ENCODE measurements around the gene METTL1. TPM values are rescaled to one million over a fixed set of nuclear protein-coding genes. Genes with fewer than 3 reads are reported as not detected.

METTL1 gene
- total RNA-seq, 1 donor from 2014 or later: 26.8 TPM

DNA sequence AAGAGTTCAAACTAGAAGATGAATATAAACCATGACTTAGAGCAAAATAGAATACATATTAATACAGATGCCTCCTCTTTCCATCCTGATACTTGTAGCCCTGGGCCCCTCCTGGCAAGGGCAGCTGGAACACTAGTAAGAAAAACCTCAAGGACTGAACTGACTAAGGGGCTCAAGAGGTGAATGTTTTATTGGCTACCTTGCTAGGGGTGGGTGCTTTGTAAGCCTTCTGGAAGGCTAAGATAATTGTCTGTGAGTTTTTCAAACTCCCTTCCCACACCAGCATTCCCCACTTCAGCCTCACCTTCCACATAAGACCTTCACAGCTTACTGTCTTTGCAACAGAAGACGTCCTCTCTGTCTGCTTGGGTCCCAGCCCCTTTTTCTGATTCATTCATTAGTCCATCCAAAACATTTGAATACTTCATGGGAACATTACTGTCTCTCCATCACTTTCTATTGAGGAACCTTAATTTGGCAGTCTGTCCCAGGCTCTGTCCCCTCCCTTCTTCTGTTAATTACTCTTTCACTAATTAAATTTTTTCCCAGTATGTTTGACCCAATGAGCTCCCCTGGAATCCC, 18.1 kb downstream of the METTL1 start:
- H3K9me3 Mint-ChIP-seq (ENCODE audit: low read depth): no peaks in the 10 kb centered on the region
- TF ChIP-seq, protein P1, sequence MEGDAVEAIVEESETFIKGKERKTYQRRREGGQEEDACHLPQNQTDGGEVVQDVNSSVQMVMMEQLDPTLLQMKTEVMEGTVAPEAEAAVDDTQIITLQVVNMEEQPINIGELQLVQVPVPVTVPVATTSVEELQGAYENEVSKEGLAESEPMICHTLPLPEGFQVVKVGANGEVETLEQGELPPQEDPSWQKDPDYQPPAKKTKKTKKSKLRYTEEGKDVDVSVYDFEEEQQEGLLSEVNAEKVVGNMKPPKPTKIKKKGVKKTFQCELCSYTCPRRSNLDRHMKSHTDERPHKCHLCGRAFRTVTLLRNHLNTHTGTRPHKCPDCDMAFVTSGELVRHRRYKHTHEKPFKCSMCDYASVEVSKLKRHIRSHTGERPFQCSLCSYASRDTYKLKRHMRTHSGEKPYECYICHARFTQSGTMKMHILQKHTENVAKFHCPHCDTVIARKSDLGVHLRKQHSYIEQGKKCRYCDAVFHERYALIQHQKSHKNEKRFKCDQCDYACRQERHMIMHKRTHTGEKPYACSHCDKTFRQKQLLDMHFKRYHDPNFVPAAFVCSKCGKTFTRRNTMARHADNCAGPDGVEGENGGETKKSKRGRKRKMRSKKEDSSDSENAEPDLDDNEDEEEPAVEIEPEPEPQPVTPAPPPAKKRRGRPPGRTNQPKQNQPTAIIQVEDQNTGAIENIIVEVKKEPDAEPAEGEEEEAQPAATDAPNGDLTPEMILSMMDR (IDR thresholded peaks at IDR 0.05): no peak
- no peak for DNase-seq (ENCODE audit: low spot score)
- H3K4me3 Mint-ChIP-seq (ENCODE audit: unreplicated experiment): peak overlapping the region; percentile 88
- peaks cover 18% of the 10 kb centered on the region for H3K36me3 Mint-ChIP-seq (ENCODE audit: low read depth)
- no peaks in the 10 kb centered on the region for H3K27me3 Mint-ChIP-seq (ENCODE audit: low read depth)
- H3K4me1 Mint-ChIP-seq (ENCODE audit: low read depth): peaks cover 44% of the 10 kb centered on the region
- H3K27ac Mint-ChIP-seq (ENCODE audit: unreplicated experiment): peak overlapping the region; percentile 72

DNA sequence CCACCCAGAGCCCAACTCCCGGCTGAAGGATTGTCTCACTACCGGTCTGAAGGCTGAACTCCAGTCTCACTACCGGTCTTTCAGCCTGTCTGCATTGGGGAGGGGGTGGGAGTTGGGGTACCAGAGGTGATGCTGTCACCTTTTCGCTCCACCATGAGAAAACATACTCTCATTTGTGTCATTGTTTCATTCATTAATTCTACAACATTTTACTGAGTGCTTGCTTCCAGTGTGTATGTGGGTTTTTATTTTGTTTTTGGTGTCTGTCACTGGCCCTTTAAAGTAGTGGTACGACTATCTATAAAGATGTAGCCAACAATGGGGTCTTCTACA, 19.3 kb downstream of the METTL1 start:
- Mint-ChIP-seq H3K27me3 (ENCODE audit: low read depth) (no peaks in the 10 kb centered on the region), H3K9me3 (ENCODE audit: low read depth) (no peaks in the 10 kb centered on the region)

DNA sequence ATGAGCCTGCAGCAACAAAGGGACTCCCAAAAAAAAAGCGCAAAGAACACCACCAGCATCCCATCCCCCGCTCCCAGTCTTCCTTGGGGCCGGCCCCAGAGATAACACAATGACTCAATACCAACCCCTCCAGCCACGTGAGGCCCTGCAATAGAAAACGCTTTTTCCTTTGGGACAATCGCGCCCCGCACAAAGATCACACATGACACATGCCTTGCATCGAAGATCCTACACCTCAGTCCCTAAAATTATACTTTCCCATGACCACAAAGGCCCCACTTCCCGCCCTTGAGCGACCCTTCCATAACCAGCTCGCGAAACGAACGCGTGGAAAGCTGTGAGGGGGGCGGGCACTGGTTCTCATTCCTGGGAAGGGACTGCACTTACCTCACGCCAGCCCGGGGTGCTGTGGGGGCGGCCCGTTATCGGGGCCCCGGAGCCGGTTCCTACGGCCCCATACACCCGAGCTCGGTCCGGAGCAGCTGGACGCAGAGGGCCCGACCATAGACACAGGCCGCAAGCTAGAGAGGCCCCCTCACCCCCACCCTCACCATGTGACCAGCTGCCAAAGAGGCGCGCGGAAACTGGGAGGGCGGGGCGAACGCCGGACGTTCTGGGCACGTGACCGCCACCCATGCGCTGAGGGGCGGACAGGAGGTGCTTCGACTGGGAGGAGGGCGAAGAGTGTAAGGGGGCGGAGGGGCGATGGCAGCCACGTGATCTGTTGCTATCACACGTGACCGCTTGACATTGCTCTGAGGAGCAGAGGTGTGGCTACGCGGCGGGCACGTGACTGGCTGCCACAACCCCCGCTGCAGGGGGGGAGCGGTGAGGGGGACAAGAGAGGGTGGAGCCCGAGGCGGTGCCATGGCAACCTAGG, 19.9 kb downstream of the METTL1 start, which contains the start of gene CDK4:
Gene CDK4, minus strand, starts transcription at position 523 of the 880 bp plus-strand sequence. CDS start 593 bp downstream, outside the sequence.
- no peaks in the 10 kb centered on the region for H3K9me3 Mint-ChIP-seq (ENCODE audit: low read depth)
- DNase-seq (ENCODE audit: low spot score): peak; percentile 100
- peak within 1 kb of the TSS; percentile 98 for H3K27ac Mint-ChIP-seq (ENCODE audit: unreplicated experiment)
- peaks cover 43% of the 10 kb centered on the region for H3K4me1 Mint-ChIP-seq (ENCODE audit: low read depth)
- no peaks in the 10 kb centered on the region for H3K27me3 Mint-ChIP-seq (ENCODE audit: low read depth)
- peak within 1 kb of the TSS; percentile 92 for H3K4me3 Mint-ChIP-seq (ENCODE audit: unreplicated experiment)
- peaks cover 21% of the 10 kb centered on the region for H3K36me3 Mint-ChIP-seq (ENCODE audit: low read depth)
- TF ChIP-seq, protein P1 (IDR thresholded peaks at IDR 0.05): no peak

More for the DNA sequence above, 19.3 kb downstream of the METTL1 start:
- Mint-ChIP-seq H3K36me3 (ENCODE audit: low read depth) (peaks cover 18% of the 10 kb centered on the region), H3K4me1 (ENCODE audit: low read depth) (peaks cover 44% of the 10 kb centered on the region), H3K27ac (ENCODE audit: unreplicated experiment) (peak overlapping the region; percentile 98), H3K4me3 (ENCODE audit: unreplicated experiment) (peak overlapping the region; percentile 92)
- TF ChIP-seq, protein P1 (IDR thresholded peaks at IDR 0.05): no peak
- no peak for DNase-seq (ENCODE audit: low spot score)

DNA sequence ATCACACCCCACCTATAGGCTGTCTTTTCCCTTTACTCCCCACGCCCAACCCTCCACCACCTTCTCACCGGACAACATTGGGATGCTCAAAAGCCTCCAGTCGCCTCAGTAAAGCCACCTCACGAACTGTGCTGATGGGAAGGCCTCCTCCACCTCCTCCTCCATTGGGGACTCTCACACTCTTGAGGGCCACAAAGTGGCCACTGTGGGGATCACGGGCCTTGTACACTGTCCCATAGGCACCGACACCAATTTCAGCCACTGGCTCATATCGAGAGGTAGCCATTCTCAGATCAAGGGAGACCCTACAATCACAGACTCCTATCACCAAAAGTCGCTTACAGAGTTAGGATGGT, 20.5 kb downstream of the METTL1 start:
- peaks cover 37% of the 10 kb centered on the region for H3K4me1 Mint-ChIP-seq (ENCODE audit: low read depth)
- no peaks in the 10 kb centered on the region for H3K27me3 Mint-ChIP-seq (ENCODE audit: low read depth)
- TF ChIP-seq, protein P1 (IDR thresholded peaks at IDR 0.05): no peak
- H3K27ac Mint-ChIP-seq (ENCODE audit: unreplicated experiment): peak overlapping the region; percentile 98
- H3K36me3 Mint-ChIP-seq (ENCODE audit: low read depth): peaks cover 25% of the 10 kb centered on the region
- no peaks in the 10 kb centered on the region for H3K9me3 Mint-ChIP-seq (ENCODE audit: low read depth)
- peak overlapping the region; percentile 92 for H3K4me3 Mint-ChIP-seq (ENCODE audit: unreplicated experiment)
- DNase-seq (ENCODE audit: low spot score): no peak

DNA sequence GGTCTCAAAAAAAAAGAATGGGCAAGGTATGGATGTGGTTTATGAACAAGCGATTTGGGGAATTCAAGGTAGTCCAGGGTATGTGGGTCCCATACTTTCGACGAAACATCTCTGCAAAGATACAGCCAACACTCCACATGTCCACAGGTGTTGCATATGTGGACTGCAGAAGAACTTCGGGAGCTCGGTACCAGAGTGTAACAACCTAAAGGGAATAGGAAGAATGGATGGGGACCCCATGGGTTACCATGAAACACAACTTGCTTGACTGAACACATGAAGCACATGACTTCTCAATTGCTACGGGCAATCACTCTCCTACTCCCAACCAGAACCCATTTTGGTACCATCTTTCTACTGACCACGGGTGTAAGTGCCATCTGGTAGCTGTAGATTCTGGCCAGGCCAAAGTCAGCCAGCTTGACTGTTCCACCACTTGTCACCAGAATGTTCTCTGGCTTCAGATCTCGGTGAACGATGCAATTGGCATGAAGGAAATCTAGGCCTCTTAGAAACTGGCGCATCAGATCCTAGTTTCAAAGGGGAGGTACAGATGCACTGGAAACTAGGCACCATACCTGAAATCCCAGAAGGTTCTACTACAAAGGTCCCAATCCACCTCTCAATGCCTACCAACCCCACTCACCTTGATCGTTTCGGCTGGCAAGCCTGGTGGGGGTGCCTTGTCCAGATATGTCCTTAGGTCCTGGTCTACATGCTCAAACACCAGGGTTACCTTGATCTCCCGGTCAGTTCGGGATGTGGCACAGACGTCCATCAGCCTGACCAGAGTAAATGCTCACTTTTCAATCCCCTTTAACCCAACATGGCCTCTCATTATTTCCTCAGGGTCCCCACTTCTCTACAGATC, 21.1 kb downstream of the METTL1 start:
- Mint-ChIP-seq H3K36me3 (ENCODE audit: low read depth) (peaks cover 27% of the 10 kb centered on the region), H3K9me3 (ENCODE audit: low read depth) (no peaks in the 10 kb centered on the region), H3K27ac (ENCODE audit: unreplicated experiment) (peak overlapping the region; percentile 98), H3K4me1 (ENCODE audit: low read depth) (peaks cover 39% of the 10 kb centered on the region), H3K27me3 (ENCODE audit: low read depth) (no peaks in the 10 kb centered on the region), H3K4me3 (ENCODE audit: unreplicated experiment) (peak overlapping the region; percentile 92)
- TF ChIP-seq, protein P1 (IDR thresholded peaks at IDR 0.05): no peak
- DNase-seq (ENCODE audit: low spot score): no peak
